Ascending aorta (tissue), 2 donors: ENCODE measurements around the gene SH3BGR. TPM values are rescaled to one million over a fixed set of nuclear protein-coding genes. Genes with fewer than 3 reads are reported as not detected.

Source experiments
- DNase-seq, 2 donors: peaks; one replicate each; pipeline ENCODE4 v3.0.0-alpha.2; 2019; ENCODE audit warnings: low spot score in 2 of 2
- H3K27ac ChIP-seq, 2 donors: fragments of 200-600 bp; sonication (generic); one replicate each; pipeline ENCODE4 v1.5.1; 2016 to 2017; ENCODE audit warnings: mild to moderate bottlenecking in 1 of 2
- H3K27me3 ChIP-seq: fragments of 200-600 bp; sonication (generic); one replicate; pipeline ENCODE4 v1.5.1; 2017
- H3K36me3 ChIP-seq, 2 donors: fragments of 200-600 bp; sonication (generic); one replicate each; pipeline ENCODE4 v1.5.1; 2016
- H3K4me1 ChIP-seq, 2 donors: fragments of 200-600 bp; sonication (generic); one replicate each; pipeline ENCODE4 v1.5.1; 2016 to 2017; ENCODE audit warnings: mild to moderate bottlenecking in 1 of 2
- H3K4me3 ChIP-seq, 2 donors: fragments of 200-600 bp; sonication (generic); one replicate each; pipeline ENCODE4 v1.5.1; 2016 to 2017; ENCODE audit warnings: mild to moderate bottlenecking in 1 of 2
- H3K9me3 ChIP-seq, 2 donors: fragments of 200-600 bp; sonication (generic); one replicate each; pipeline ENCODE4 v1.5.1; 2016
- CTCF ChIP-seq, 3 experiments: fragments of 200-600 bp in 2 of 3; fragments of 450-650 bp in 1 of 3; sonication (generic) in 2 of 3; IDR thresholded peaks; one replicate each; pipeline ENCODE4 v1.5.1; 2016 to 2019; ENCODE audit warnings: antibody characterized with exemption in 3 of 3, mild to moderate bottlenecking in 1 of 3, moderate library complexity in 1 of 3
- intact Hi-C: fragments of 100-400 bp; cut with DNase I; formaldehyde crosslinking; loops from one replicate; pipeline ENCODE4 v1.15.1; 2023
- total RNA-seq: library from RNA; depleted of rRNA; stranded (reverse); fragments of >200 nt; gene quantifications from one replicate; pipeline ENCODE4 v1.1.0, GENCODE V29; 2016

Gene SH3BGR
- total RNA-seq, 1 donor from 2014 or later = not detected

GRCh38 chr21:39531064-39531463 lies 79.3 kb downstream of the SH3BGR start:
- intact Hi-C loops = no loop called here
- no peak for DNase-seq
- TF ChIP-seq CTCF (IDR thresholded peaks at IDR 0.05) = no peak

GRCh38 chr21:39531840-39532239 lies 80.1 kb downstream of the SH3BGR start:
- DNase-seq = no peak
- no peak for TF ChIP-seq CTCF (IDR thresholded peaks at IDR 0.05)
- Histone ChIP-seq H3K27me3 (no peaks in the 10 kb centered on the region), H3K9me3 (no peaks in the 10 kb centered on the region), H3K4me1 (no peaks in the 10 kb centered on the region), H3K27ac (no peak overlapping the region), H3K36me3 (no peaks in the 10 kb centered on the region), H3K4me3 (no peak overlapping the region)
- intact Hi-C loops = no loop called here

More at GRCh38 chr21:39531064-39531463, 79.3 kb downstream of the SH3BGR start:
- no peak overlapping the region for H3K27ac ChIP-seq
- no peaks in the 10 kb centered on the region for H3K36me3 ChIP-seq
- H3K4me3 ChIP-seq = no peak overlapping the region
- no peaks in the 10 kb centered on the region for H3K4me1 ChIP-seq
- no peaks in the 10 kb centered on the region for H3K9me3 ChIP-seq
- no peaks in the 10 kb centered on the region for H3K27me3 ChIP-seq

GRCh38 chr21:39533545-39534380 lies 82.0 kb downstream of the SH3BGR start:
- no peaks in the 10 kb centered on the region for H3K4me1 ChIP-seq
- no peaks in the 10 kb centered on the region for H3K9me3 ChIP-seq
- no peaks in the 10 kb centered on the region for H3K27me3 ChIP-seq
- no peak overlapping the region for H3K27ac ChIP-seq
- H3K36me3 ChIP-seq = no peaks in the 10 kb centered on the region
- no peak for DNase-seq
- intact Hi-C loops = no loop called here
- H3K4me3 ChIP-seq = no peak overlapping the region
- no peak for TF ChIP-seq CTCF (IDR thresholded peaks at IDR 0.05)

GRCh38 chr21:39535646-39536437 lies 84.1 kb downstream of the SH3BGR start:
- Histone ChIP-seq H3K36me3 (no peaks in the 10 kb centered on the region), H3K27me3 (no peaks in the 10 kb centered on the region), H3K4me3 (no peak overlapping the region), H3K9me3 (no peaks in the 10 kb centered on the region), H3K4me1 (no peaks in the 10 kb centered on the region), H3K27ac (no peak overlapping the region)
- no peak for TF ChIP-seq CTCF (IDR thresholded peaks at IDR 0.05)
- no peak for DNase-seq
- intact Hi-C loops = no loop called here

GRCh38 chr21:39536835-39537234 lies 85.1 kb downstream of the SH3BGR start:
- TF ChIP-seq CTCF (IDR thresholded peaks at IDR 0.05) = no peak
- intact Hi-C loops = no loop called here
- no peaks in the 10 kb centered on the region for H3K4me1 ChIP-seq
- H3K27ac ChIP-seq = no peak overlapping the region
- H3K9me3 ChIP-seq = no peaks in the 10 kb centered on the region
- H3K27me3 ChIP-seq = no peaks in the 10 kb centered on the region
- no peaks in the 10 kb centered on the region for H3K36me3 ChIP-seq
- DNase-seq = no peak
- no peak overlapping the region for H3K4me3 ChIP-seq
